VCaP (cell line): ENCODE results near the gene RXRA.

Experiments
- H3K27ac ChIP-seq: fragments of 450-650 bp; 2 replicates; pipeline ENCODE4 v1.5.1; 2017
- TF ChIP-seq, protein P1 (sequence below): fragments of 450-650 bp; conservative IDR thresholded peaks from 2 replicates; pipeline ENCODE4 v1.5.1; 2017; ENCODE audit warnings: mild to moderate bottlenecking, moderate library complexity

The RXRA gene

GRCh38 chr9:134434894-134435506, 108.7 kb downstream of the RXRA start:
- TF ChIP-seq, protein P1, sequence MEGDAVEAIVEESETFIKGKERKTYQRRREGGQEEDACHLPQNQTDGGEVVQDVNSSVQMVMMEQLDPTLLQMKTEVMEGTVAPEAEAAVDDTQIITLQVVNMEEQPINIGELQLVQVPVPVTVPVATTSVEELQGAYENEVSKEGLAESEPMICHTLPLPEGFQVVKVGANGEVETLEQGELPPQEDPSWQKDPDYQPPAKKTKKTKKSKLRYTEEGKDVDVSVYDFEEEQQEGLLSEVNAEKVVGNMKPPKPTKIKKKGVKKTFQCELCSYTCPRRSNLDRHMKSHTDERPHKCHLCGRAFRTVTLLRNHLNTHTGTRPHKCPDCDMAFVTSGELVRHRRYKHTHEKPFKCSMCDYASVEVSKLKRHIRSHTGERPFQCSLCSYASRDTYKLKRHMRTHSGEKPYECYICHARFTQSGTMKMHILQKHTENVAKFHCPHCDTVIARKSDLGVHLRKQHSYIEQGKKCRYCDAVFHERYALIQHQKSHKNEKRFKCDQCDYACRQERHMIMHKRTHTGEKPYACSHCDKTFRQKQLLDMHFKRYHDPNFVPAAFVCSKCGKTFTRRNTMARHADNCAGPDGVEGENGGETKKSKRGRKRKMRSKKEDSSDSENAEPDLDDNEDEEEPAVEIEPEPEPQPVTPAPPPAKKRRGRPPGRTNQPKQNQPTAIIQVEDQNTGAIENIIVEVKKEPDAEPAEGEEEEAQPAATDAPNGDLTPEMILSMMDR = no peak
- peak overlapping the region; percentile 96 for H3K27ac ChIP-seq

GRCh38 chr9:134435550-134436378, 109.5 kb downstream of the RXRA start:
- TF ChIP-seq, protein P1 = no peak
- peak overlapping the region; percentile 96 for H3K27ac ChIP-seq

DNA sequence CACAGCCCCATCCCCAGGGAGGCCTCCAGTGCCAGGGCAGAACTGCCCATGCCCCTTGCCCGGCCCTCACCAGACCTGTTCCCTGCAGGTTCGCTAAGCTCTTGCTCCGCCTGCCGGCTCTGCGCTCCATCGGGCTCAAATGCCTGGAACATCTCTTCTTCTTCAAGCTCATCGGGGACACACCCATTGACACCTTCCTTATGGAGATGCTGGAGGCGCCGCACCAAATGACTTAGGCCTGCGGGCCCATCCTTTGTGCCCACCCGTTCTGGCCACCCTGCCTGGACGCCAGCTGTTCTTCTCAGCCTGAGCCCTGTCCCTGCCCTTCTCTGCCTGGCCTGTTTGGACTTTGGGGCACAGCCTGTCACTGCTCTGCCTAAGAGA, 110.1 kb downstream of the RXRA start:
- H3K27ac ChIP-seq = peak overlapping the region; percentile 96
- TF ChIP-seq, protein P1 = no peak

DNA sequence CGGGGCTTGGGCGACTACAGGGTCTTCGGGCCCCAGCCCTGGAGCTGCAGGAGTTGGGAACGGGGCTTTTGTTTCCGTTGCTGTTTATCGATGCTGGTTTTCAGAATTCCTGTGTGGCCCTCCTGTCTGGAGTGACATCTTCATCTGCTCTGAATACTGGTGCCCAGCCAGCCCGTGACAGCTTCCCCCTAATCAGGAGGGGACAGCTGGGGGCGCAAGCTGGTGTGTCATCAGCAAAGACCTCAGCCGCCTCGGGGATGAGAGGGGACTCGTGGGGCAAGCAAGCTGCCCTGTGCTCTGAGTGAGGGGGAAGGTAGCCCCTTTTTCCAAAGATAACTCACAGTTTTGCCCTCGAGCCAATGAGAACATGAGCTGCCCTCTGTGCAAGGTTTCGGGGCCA, 110.7 kb downstream of the RXRA start:
- TF ChIP-seq, protein P1 = no peak
- peak overlapping the region; percentile 96 for H3K27ac ChIP-seq

- peak overlapping the region; percentile 96 for H3K27ac ChIP-seq
- TF ChIP-seq, protein P1 = no peak
Measured at GRCh38 chr9:134437403-134438194, 111.3 kb downstream of the RXRA start.

- TF ChIP-seq, protein P1 = no peak
- H3K27ac ChIP-seq = peak overlapping the region; percentile 96; the same call in 1 of the 2 replicates
Measured at GRCh38 chr9:134438195-134438788, 112.0 kb downstream of the RXRA start.

- H3K27ac ChIP-seq = peak overlapping the region; percentile 14; the same call in 1 of the 2 replicates
- TF ChIP-seq, protein P1 = no peak
Measured at GRCh38 chr9:134439368-134439784, 113.1 kb downstream of the RXRA start.
